GM19452 (cell line): ENCODE data around the gene RIMS4.
"Not testable (repeated sequence)": the region's sequence is repeated elsewhere in the genome, so short reads cannot be mapped to it uniquely, and the experiment has no call there.

ENCODE experiments used
- ATAC-seq: cut with Tn5 transposase; IDR thresholded peaks from one replicate; pipeline ENCODE4 v1.9.1; 2021; ENCODE audit not compliant: unreplicated experiment

RIMS4 gene

DNA sequence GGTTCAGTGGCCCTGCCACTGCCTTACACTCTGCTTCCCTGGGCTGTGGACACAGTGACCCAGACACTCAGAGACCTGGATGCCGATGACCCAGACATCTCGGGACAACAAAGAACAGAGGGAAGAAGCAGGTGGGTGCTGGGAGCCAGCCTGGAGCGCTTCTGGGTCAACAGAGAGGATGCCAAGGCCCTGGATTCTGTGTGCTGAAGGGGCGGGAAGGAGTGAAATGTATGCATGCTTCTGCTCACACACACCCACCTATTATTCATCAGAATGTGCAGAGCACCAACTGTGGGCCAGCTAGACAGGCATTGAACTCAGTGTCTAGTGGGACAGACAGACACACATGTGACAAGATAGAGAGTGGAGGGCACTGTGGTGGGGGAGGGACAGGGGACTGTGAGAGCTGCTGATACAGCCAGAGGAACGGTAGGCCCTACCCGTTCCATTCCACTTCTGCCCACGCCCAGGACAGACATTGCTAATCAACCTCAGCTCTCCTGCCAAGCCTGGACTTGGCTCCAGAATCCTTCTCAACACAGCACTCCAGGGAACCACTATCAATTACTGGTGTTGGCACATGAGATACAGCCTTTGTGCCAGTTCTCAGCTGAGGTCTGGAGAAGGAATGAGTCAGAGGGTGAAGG, 44.5 kb downstream of the RIMS4 start:
- no peak for ATAC-seq

- no peak for ATAC-seq
Observed at GRCh38 chr20:44765091-44765490, 45.3 kb downstream of the RIMS4 start.

DNA sequence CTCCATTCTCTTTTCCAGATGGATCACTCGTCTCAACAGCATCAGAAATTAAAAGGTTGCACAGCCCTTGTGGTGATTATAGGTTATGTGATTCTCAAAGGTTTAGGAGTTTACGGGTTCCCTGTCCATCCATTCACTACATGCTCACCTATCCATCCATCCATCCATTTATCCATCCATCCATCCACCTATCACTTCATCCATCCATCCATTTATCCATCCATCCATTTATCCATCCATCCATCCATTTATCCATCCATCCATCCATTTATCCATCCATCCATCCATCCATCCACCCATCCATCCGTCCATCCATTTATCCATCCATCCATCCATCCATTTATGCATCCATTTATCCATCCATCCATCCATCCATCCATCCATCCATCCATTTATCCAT, 46.5 kb downstream of the RIMS4 start:
- not testable (repeated sequence) for ATAC-seq

DNA sequence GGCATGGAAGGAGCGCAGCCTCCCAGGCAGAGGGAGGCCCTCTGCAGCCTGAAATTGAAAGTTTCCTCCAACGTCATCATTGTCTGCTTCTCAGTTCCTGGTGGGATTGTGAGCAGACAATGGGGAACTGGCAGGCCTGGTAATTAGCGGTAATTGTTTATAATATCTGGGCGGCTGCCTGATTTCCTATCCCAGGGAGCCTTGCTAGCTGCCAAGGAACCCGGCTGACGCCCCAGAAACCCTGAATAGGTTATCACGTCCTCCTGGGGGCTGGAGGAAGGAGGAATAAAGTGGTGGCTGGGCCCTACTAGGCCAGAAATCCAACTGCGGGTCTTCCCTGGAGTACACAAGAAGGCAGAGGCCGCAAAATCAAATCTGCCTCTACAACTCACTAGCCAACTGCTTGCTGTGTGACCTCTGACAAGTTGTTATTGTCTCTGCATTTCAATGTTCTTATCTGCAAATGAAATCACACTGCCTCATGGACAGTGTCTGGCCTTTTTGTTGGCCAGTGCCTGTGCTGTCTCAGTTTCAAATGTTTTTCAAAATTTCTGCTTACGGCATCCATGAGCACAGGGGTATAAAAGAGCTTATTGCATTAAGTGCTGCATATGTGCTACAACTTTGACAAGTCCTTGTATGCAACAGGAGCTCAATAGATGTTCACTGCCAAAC, 47.7 kb downstream of the RIMS4 start:
- no peak for ATAC-seq

DNA sequence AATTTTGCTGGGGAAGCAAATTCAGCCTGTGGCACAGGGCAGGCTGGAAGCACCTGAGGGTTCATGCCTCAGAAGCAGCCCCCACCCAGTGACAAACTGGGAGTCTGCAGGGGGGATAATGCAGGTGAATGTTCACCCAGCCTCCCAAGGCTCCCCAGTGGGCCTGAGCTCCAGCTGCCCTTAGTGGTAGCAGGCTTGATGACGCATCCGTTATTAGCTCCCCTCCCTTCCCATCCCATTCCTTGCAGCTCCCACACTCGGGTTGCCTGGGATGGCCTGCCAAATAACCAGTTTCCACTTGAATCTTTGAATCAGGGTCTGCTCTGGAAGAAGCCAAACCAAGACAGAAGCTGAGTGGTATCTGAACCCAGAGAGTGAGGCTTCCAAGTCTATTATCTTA, 48.9 kb downstream of the RIMS4 start:
- ATAC-seq = no peak

DNA sequence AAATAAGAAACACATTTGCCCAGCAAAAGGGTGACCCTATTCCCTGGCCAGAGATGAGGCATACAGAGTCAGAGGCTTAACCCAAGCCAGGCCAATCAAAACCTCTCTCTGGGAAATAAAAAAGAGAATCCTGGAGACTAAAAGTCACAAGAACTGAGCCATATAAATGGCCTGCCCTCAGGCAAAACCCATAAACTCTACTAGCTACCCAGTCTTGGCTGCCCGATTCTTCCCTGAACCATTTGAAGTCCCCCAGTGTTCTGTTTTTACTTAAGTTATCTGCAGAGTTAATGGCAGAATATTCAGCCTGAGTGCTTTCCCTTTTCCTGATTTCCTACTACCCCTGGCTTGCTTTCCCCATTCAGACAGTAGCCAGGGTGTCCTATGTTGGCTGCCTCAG, 50.8 kb downstream of the RIMS4 start:
- no peak for ATAC-seq

DNA sequence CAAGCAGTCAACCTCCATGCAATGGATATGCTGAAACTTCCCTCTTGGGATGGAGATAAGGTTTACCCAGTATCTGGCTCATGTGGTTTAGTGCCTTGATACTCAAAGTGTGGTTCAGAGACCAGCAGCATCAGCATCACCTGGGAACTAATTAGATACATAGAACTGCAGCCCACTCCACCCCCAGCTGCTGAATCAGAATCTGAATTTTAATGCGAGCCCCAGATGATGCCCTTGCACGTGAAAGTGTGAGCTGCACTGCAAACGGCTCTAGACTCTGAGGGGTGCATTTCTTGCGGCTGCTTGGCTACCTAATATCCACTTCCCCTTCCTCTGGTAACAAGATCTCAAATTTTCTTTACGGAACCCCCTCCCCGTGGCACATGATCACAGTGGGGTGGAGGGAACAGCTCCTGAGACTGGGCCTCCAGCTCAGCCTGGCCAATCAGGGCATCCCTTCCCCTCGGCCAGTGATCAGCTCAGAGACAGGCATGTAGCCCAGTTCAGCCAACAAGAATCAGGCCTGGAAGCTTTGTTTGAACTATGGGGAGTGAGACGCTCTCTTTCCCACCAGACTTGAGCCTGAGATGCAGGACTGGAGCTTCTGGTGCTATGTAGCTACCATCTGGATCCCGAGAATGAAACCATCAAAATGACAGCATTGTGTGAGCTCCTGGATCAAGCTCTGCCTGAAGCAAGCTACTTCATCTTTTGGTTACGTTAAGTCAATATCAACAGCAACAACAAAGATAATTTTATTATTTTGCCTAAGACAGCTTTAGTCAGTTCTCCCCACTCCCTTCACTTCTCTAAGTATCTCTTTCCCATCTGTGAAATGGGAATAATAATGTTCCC, 51.9 kb downstream of the RIMS4 start:
- ATAC-seq = no peak

DNA sequence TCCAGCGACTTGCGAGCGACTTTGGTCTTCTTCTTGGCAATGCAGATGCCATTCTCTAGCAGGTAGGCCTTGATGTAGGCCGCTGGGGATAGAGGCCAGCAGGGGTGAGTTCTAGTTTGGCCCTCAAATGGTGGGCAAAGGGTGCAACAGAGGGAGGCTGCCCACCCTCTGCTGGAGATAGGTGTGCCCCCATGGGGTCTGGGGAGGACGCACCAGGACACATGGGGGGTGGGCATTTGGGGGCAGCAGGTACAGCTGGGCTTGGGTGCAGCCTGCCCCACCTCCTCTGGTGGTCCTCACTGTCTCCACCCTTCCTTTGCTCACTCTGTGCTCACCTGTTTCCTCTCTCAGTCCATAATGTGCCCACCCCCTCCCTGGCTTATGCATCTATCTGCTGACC, 53.4 kb downstream of the RIMS4 start:
- no peak for ATAC-seq

GRCh38 chr20:44756011-44756688, 54.2 kb downstream of the RIMS4 start:
- no peak for ATAC-seq

GRCh38 chr20:44754554-44754953, 55.8 kb downstream of the RIMS4 start:
- ATAC-seq = no peak

GRCh38 chr20:44752099-44752931, 58.0 kb downstream of the RIMS4 start:
- no peak for ATAC-seq

DNA sequence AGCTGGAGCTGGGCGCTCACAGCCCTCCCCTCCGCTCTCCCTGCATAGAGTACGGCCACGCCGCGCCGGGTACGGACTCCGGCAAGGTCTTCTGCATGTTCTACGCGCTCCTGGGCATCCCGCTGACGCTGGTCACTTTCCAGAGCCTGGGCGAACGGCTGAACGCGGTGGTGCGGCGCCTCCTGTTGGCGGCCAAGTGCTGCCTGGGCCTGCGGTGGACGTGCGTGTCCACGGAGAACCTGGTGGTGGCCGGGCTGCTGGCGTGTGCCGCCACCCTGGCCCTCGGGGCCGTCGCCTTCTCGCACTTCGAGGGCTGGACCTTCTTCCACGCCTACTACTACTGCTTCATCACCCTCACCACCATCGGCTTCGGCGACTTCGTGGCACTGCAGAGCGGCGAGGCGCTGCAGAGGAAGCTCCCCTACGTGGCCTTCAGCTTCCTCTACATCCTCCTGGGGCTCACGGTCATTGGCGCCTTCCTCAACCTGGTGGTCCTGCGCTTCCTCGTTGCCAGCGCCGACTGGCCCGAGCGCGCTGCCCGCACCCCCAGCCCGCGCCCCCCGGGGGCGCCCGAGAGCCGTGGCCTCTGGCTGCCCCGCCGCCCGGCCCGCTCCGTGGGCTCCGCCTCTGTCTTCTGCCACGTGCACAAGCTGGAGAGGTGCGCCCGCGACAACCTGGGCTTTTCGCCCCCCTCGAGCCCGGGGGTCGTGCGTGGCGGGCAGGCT, 60.1 kb downstream of the RIMS4 start:
- no peak for ATAC-seq

GRCh38 chr20:44748005-44748370, 62.4 kb downstream of the RIMS4 start:
- ATAC-seq = no peak

GRCh38 chr20:44747166-44748004, 63.0 kb downstream of the RIMS4 start:
- ATAC-seq = no peak

GRCh38 chr20:44746367-44747165, 63.8 kb downstream of the RIMS4 start:
- ATAC-seq = no peak

DNA sequence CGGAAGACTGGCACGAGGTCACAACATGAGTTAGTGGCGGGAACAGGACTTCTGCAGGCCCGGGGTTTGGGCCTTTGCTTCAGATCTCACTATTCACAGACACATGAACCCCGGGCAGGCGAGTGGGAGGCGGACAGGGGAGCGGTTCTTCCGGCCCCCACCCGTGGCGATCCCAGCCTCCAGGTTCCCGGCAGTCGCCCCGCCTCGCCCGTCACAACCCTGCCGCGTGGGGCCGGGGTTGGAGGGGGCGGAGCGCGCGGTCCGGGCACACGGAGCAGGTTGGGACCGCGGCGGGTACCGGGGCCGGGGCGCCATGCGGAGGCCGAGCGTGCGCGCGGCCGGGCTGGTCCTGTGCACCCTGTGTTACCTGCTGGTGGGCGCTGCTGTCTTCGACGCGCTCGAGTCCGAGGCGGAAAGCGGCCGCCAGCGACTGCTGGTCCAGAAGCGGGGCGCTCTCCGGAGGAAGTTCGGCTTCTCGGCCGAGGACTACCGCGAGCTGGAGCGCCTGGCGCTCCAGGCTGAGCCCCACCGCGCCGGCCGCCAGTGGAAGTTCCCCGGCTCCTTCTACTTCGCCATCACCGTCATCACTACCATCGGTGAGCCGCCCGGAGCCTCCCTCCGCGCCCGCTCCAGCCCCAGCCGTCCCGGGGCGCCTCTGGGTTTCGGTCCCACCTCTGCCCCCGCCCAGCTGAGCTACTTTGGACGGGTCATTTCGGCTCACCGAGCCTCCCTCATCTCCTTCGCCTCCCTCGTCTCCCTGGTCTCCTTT, 64.6 kb downstream of the RIMS4 start, which contains the start of gene KCNK15:
Gene KCNK15 (plus strand): TSS at position 268 of the 769 bp plus-strand sequence. CDS start 46 bp downstream, at position 314.
- ATAC-seq = no peak

DNA sequence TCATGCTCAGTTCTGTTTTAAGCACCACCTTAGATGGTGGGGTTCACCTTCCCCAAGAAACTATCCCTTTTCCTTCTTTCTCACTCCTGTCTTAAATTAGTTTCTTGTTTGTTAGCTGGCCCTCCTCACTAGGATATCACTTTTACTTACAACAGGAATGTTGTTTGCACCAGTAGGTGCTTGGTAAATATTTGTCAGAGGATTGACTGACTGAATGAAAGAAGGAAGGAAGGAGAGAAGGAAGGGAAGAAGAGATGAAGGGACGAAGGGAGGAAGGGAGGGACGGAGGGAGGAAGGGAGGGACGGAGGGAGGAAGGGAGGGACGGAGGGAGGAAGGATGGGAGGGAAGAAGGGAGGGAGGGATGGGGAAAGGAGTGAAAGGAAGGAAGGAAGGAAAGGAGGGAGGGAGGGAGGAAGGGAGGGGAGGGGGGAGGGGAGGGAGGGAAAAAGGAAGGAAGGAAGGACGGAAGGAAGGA, 65.2 kb downstream of the RIMS4 start:
- no peak for ATAC-seq
